Spleen (tissue), 11 donors: ENCODE measurements around the gene RACGAP1. TPM values are rescaled to one million over a fixed set of nuclear protein-coding genes. Genes with fewer than 3 reads are reported as not detected.

ENCODE experiments used
- DNase-seq: peaks from one replicate; pipeline ENCODE4 v3.0.0-alpha.2; 2020
- H3K27ac ChIP-seq, 8 donors: fragments of 200-600 bp; sonication (generic) in 7 of 8; 1 replicate in 4 of 8; 2 replicates in 4 of 8; pipeline versions ENCODE4 v1.5.0 to v1.8.0; 2016 to 2021; ENCODE audit warnings: inconsistent platforms in 4 of 8, mild to moderate bottlenecking in 4 of 8, moderate library complexity in 1 of 8
- H3K27me3 ChIP-seq, 7 donors: fragments of 200-600 bp; sonication (generic) in 6 of 7; replicated peaks in 1 of 7; 1 replicate in 4 of 7; 2 replicates in 3 of 7; pipeline versions ENCODE4 v1.5.0 to v1.8.0; 2016 to 2021; ENCODE audit warnings: inconsistent platforms in 3 of 7, mild to moderate bottlenecking in 1 of 7
- H3K36me3 ChIP-seq, 6 donors: fragments of 200-600 bp; sonication (generic) in 5 of 6; 1 replicate in 4 of 6; 2 replicates in 2 of 6; pipeline versions ENCODE4 v1.5.0 to v1.8.0; 2016 to 2021; ENCODE audit warnings: inconsistent platforms in 2 of 6
- H3K4me1 ChIP-seq, 6 donors: fragments of 200-600 bp; sonication (generic) in 5 of 6; 1 replicate in 3 of 6; 2 replicates in 3 of 6; pipeline versions ENCODE4 v1.5.0 to v1.8.0; 2016 to 2021; ENCODE audit warnings: inconsistent platforms in 3 of 6
- H3K4me3 ChIP-seq, 8 donors: fragments of 200-600 bp; sonication (generic) in 7 of 8; 1 replicate in 4 of 8; 2 replicates in 4 of 8; pipeline versions ENCODE4 v1.5.0 to v1.8.0; 2016 to 2021; ENCODE audit warnings: inconsistent platforms in 4 of 8, mild to moderate bottlenecking in 4 of 8, moderate library complexity in 2 of 8
- H3K9me3 ChIP-seq, 8 donors: fragments of 200-600 bp; sonication (generic) in 7 of 8; 1 replicate in 4 of 8; 2 replicates in 4 of 8; pipeline versions ENCODE4 v1.5.0 to v1.8.0; 2016 to 2021; ENCODE audit warnings: inconsistent platforms in 4 of 8
- CTCF ChIP-seq, 11 experiments: fragments of 200-600 bp in 7 of 11; fragments of 450-650 bp in 4 of 11; sonication (generic) in 4 of 11; IDR thresholded peaks in 8 of 11; conservative IDR thresholded peaks in 3 of 11; 1 replicate in 7 of 11; 2 replicates in 4 of 11; pipeline versions ENCODE4 v1.4.0 to v1.8.0; 2016 to 2021; ENCODE audit warnings: antibody characterized with exemption in 11 of 11, inconsistent platforms in 4 of 11, mild to moderate bottlenecking in 1 of 11
- POLR2A ChIP-seq, 3 donors: fragments of 450-650 bp; IDR thresholded peaks; one replicate each; pipeline ENCODE4 v1.5.1; 2017; ENCODE audit warnings: antibody characterized with exemption in 3 of 3, mild to moderate bottlenecking in 1 of 3
- POLR2AphosphoS5 ChIP-seq, 3 donors: sonication (generic); formaldehyde crosslinking; IDR thresholded peaks; one replicate each; pipeline ENCODE4 v1.5.1; 2017; ENCODE audit warnings: antibody characterized with exemption in 3 of 3
- intact Hi-C: fragments of 100-400 bp; cut with DNase I; formaldehyde crosslinking; loops from one replicate; pipeline ENCODE4 v1.15.0; 2023; ENCODE audit warnings: low total_unique reads
- polyA plus RNA-seq, 3 donors: library from polyadenylated mRNA; stranded (reverse); fragments of 200-250 nt; gene quantifications; one replicate each; pipeline ENCODE4 v1.2.1, GENCODE V29; 2013
- total RNA-seq, 7 donors: library from RNA; depleted of rRNA in 3 of 7; stranded (reverse); fragments of >200 nt in 3 of 7; fragmentation: NEBNext Ultra II Directional in 4 of 7; extraction: Animal tissue kit (Norgen Biotek cat#: 25700) in 4 of 7; gene quantifications; one replicate each; pipeline versions ENCODE4 v1.1.0 to v1.2.1, GENCODE V29; 2016 to 2021
- donor health status: healthy with polysubstance abuse.
- donor health status: DM: no; HTN: no; CAD: no; lungs with moderate emphysema.
- donor health status: DM: no; HTN: no; CAD: no.
- donor health status: Bipolar disorder and iron deficiency.
- donor health status: healthy.
- donor health status: DM: no; HTN: no; CAD: no.
- donor health status: DM: yes; HTN: yes; CAD: no.

RACGAP1 gene
- total and polyA plus RNA-seq, 10 donors: 3.4 to 21.1 (median 9.4) TPM

DNA sequence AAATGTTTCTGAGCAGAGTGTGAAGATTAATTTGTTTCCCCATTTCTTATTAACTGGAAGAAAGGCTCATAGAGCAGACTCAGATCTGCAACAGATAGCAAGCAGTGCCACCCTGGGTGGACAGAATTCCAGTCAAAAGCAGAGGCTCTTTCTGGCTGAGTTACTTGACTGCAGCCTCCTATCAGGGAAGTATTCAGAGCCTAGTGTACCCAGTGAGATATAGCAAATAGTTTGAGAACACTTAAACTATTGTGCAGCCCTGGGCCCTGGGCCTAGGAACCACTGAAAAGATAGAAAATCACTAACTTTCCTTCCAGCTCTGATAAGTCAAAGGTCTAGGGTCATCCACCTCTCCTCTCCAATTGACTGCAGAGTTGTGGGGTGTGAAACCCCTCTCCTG lies 86.0 kb downstream of the RACGAP1 start:
- Histone ChIP-seq H3K36me3 (no peaks in the 10 kb centered on the region), H3K4me3 (no peak overlapping the region), H3K27ac (no peak overlapping the region), H3K27me3 (peaks cover 0 to 2% (median 0%) of the 10 kb centered on the region in 7 donors), H3K9me3 (no peaks in the 10 kb centered on the region), H3K4me1 (peaks cover 0 to 15% (median 2%) of the 10 kb centered on the region in 6 donors)
- intact Hi-C loops: no loop called here
- no peak for DNase-seq
- TF ChIP-seq CTCF (IDR thresholded peaks at IDR 0.05 in 8 of 11, conservative IDR thresholded peaks at IDR 0.05 in 3 of 11): no peak
- no peak for TF ChIP-seq POLR2AphosphoS5 (IDR thresholded peaks at IDR 0.05)
- no peak for TF ChIP-seq POLR2A (IDR thresholded peaks at IDR 0.05)

Other genes with a start within 250 kb of the RACGAP1 start
- gene NCKAP5L, start 197.1 kb downstream of the RACGAP1 start, total RNA-seq: 10 to 100 TPM; 19.9 to 29.4 (median 23.6) TPM
- gene NCKAP5L, start 197.1 kb downstream of the RACGAP1 start, polyA plus RNA-seq: 10 to 100 TPM in 1 of 3 donors, 1 to 10 TPM in 2; 3.6 to 15.3 (median 7.0) TPM
- gene BCDIN3D, start 182.4 kb downstream of the RACGAP1 start, total RNA-seq: 1 to 10 TPM; 4.8 to 7.4 (median 5.3) TPM
- 1 to 10 TPM; 3.3 to 5.1 (median 4.6) TPM for gene BCDIN3D, start 182.4 kb downstream of the RACGAP1 start, polyA plus RNA-seq
- gene FAIM2, start 121.6 kb downstream of the RACGAP1 start, total RNA-seq: 1 to 10 TPM in 4 of 7 donors, under 1 TPM in 2, not detected in 1; 0.09 to 3.2 (median 1.7) TPM
- gene FAIM2, start 121.6 kb downstream of the RACGAP1 start, polyA plus RNA-seq: under 1 TPM; 0.04 to 0.19 (median 0.17) TPM
- gene AQP2, start 74.8 kb downstream of the RACGAP1 start, total RNA-seq: not detected
- gene AQP2, start 74.8 kb downstream of the RACGAP1 start, polyA plus RNA-seq: not detected
- under 1 TPM in 3 of 7 donors, not detected in 4; 0.26 to 0.46 (median 0.30) TPM for gene AQP5, start 63.6 kb downstream of the RACGAP1 start, total RNA-seq
- gene AQP5, start 63.6 kb downstream of the RACGAP1 start, polyA plus RNA-seq: under 1 TPM in 2 of 3 donors, not detected in 1; 0.05 to 0.45 TPM
- under 1 TPM in 1 of 7 donors, not detected in 6; 0.36 TPM for gene AQP6, start 52.5 kb downstream of the RACGAP1 start, total RNA-seq
- gene AQP6, start 52.5 kb downstream of the RACGAP1 start, polyA plus RNA-seq: under 1 TPM in 1 of 3 donors, not detected in 2; 0.03 TPM
- 1 to 10 TPM in 2 of 7 donors, under 1 TPM in 5; 0.26 to 1.3 (median 0.54) TPM for gene ASIC1, start 32.1 kb upstream of the RACGAP1 start, total RNA-seq
- under 1 TPM; 0.16 to 0.33 (median 0.22) TPM for gene ASIC1, start 32.1 kb upstream of the RACGAP1 start, polyA plus RNA-seq
- 10 to 100 TPM; 47.3 to 85.7 (median 60.3) TPM for gene SMARCD1, start 59.8 kb upstream of the RACGAP1 start, total RNA-seq
- gene SMARCD1, start 59.8 kb upstream of the RACGAP1 start, polyA plus RNA-seq: 10 to 100 TPM; 17.4 to 25.3 (median 18.1) TPM
- under 1 TPM in 6 of 7 donors, not detected in 1; 0.13 to 0.79 (median 0.45) TPM for gene GPD1, start 78.5 kb upstream of the RACGAP1 start, total RNA-seq
- under 1 TPM; 0.44 to 0.72 (median 0.48) TPM for gene GPD1, start 78.5 kb upstream of the RACGAP1 start, polyA plus RNA-seq
- gene COX14, start 86.7 kb upstream of the RACGAP1 start, total RNA-seq: 10 to 100 TPM; 45.9 to 68.2 (median 52.7) TPM
- 100 to 1,000 TPM in 1 of 3 donors, 10 to 100 TPM in 2; 75.5 to 116 (median 81.9) TPM for gene COX14, start 86.7 kb upstream of the RACGAP1 start, polyA plus RNA-seq
- 10 to 100 TPM; 21.8 to 55.9 (median 41.3) TPM for gene CERS5, start 141.9 kb upstream of the RACGAP1 start, total RNA-seq
- 10 to 100 TPM; 40.3 to 90.8 (median 58.1) TPM for gene CERS5, start 141.9 kb upstream of the RACGAP1 start, polyA plus RNA-seq